HUDEP-2 (cell line): Measurements from ENCODE around the gene KRTAP1-5.
"Not testable (repeated sequence)": the region's sequence is repeated elsewhere in the genome, so short reads cannot be mapped to it uniquely, and the experiment has no call there.

Experiments used
- DNase-seq, 76 experiments: peaks; one replicate each; lab custom pipeline; 2025; ENCODE audit not compliant: unreplicated experiment in 76 of 76; lab: John Stamatoyannopoulos, UW

KRTAP1-5 gene

GRCh38 chr17:41009301-41009760, 17.7 kb downstream of the KRTAP1-5 start:
- DNase-seq, result no peak

- no peak for DNase-seq
Measured at GRCh38 chr17:41008811-41009210, 18.2 kb downstream of the KRTAP1-5 start, which contains the start of gene KRTAP3-1. Gene KRTAP3-1, minus strand, starts transcription at chr17:41009128. Its CDS starts 54 bp downstream, at chr17:41009074.

GRCh38 chr17:41004397-41004796, 22.6 kb downstream of the KRTAP1-5 start:
- no peak for DNase-seq

- no peak for DNase-seq
Measured at GRCh38 chr17:41003926-41004325, 23.1 kb downstream of the KRTAP1-5 start.

GRCh38 chr17:41002814-41003213, 24.2 kb downstream of the KRTAP1-5 start:
- no peak for DNase-seq

- no peak for DNase-seq
Measured at GRCh38 chr17:41001795-41002194, 25.2 kb downstream of the KRTAP1-5 start.

- not testable (repeated sequence) for DNase-seq
Measured at GRCh38 chr17:40999563-40999962, 27.4 kb downstream of the KRTAP1-5 start, which contains the start of gene KRTAP3-2. Gene KRTAP3-2, minus strand, starts transcription at chr17:40999906. Its CDS starts 53 bp downstream, at chr17:40999853.

- DNase-seq, result no peak
Measured at GRCh38 chr17:40997361-40997760, 29.6 kb downstream of the KRTAP1-5 start.

GRCh38 chr17:40996829-40997228, 30.2 kb downstream of the KRTAP1-5 start:
- DNase-seq, result no peak

GRCh38 chr17:40995116-40995515, 31.9 kb downstream of the KRTAP1-5 start:
- DNase-seq, result no peak

- no peak for DNase-seq
Measured at GRCh38 chr17:40993839-40994238, 33.2 kb downstream of the KRTAP1-5 start, which contains the start of gene KRTAP3-3. Gene KRTAP3-3, minus strand, starts transcription at chr17:40994164. Its CDS starts 67 bp downstream, at chr17:40994097.

- DNase-seq, result no peak
Measured at GRCh38 chr17:40993084-40993483, 33.9 kb downstream of the KRTAP1-5 start.

GRCh38 chr17:40992666-40993065, 34.3 kb downstream of the KRTAP1-5 start:
- DNase-seq, result no peak

GRCh38 chr17:40986920-40987319, 40.1 kb downstream of the KRTAP1-5 start:
- DNase-seq, result no peak

- no peak for DNase-seq
Measured at GRCh38 chr17:40984226-40984625, 42.8 kb downstream of the KRTAP1-5 start, which contains the start of gene KRT40. Gene KRT40, minus strand, starts transcription at chr17:40984326. Its CDS starts 53 bp downstream, at chr17:40984273.

GRCh38 chr17:40981115-40981514, 45.9 kb downstream of the KRTAP1-5 start:
- DNase-seq, result no peak

- no peak for DNase-seq
Measured at GRCh38 chr17:40980596-40980995, 46.4 kb downstream of the KRTAP1-5 start.

GRCh38 chr17:40980117-40980516, 46.9 kb downstream of the KRTAP1-5 start:
- DNase-seq, result no peak

GRCh38 chr17:40978575-40979151, 48.3 kb downstream of the KRTAP1-5 start:
- DNase-seq, result no peak
